ENCODE measurements around the gene DYSF.
A peak's percentile ranks its signal among the peaks of the same experiment; 100 is the strongest.

DYSF gene

GRCh38 chr2:71455011-71455740 lies 1.8 kb downstream of the DYSF start:
- Histone ChIP-seq H3K4me1 (ENCODE audit: control insufficient read depth, insufficient read depth, low read length) (0 out of 2 replicates have a peak, but pooled peaks cover 4% of the 10 kb centered on the region), H3K27ac (ENCODE audit: extremely low read depth, low read depth, low read length) (no peak overlapping the region), H3K36me3 (ENCODE audit: control insufficient read depth in 2 of 2, insufficient read depth in 1 of 2, low read length in 2 of 2) (no peaks in the 10 kb centered on the region), H3K4me3 (ENCODE audit: low read depth, low read length) (no peak overlapping the region), H3K9me3 (ENCODE audit: control insufficient read depth, insufficient read depth, low read depth, low read length) (no peaks in the 10 kb centered on the region)
- CTCF ChIA-PET: interaction anchor here (0.5 to 2.8 kb wide), 6 partner anchors 9 to 1751 kb away, joined by 3 to 11 read pairs (median 4); partner anchors contain the start of gene ZNF638
- no peak for TF ChIP-seq TSHZ1 (tag by site-specific recombination; IDR thresholded peaks at IDR 0.05; ENCODE audit: borderline replicate concordance)
- no peak for TF ChIP-seq ZFP41 (tag by site-specific recombination; IDR thresholded peaks at IDR 0.05; ENCODE audit: borderline replicate concordance)
- no peak for TF ChIP-seq ZNF155 (tag by site-specific recombination; IDR thresholded peaks at IDR 0.05)
- TF ChIP-seq ZFHX2 (tag by site-specific recombination; conservative IDR thresholded peaks at IDR 0.05): peak; percentile 47
- TF ChIP-seq ZBTB8A (tag by site-specific recombination; IDR thresholded peaks at IDR 0.05): no peak
- POLR2A ChIA-PET: no interaction called here

GRCh38 chr2:71455741-71456569 lies 2.6 kb downstream of the DYSF start:
- ChIA-PET POLR2A (no interaction called here), CTCF (interaction anchor here (0.6 to 2.8 kb wide), 3 partner anchors 54 to 140 kb away, joined by 5 to 11 read pairs (median 5); partner anchors contain the start of gene ZNF638)
- Histone ChIP-seq H3K9me3 (ENCODE audit: control insufficient read depth, insufficient read depth, low read depth, low read length) (no peaks in the 10 kb centered on the region), H3K27ac (ENCODE audit: extremely low read depth, low read depth, low read length) (no peak overlapping the region), H3K4me1 (ENCODE audit: control insufficient read depth, insufficient read depth, low read length) (0 out of 2 replicates have a peak, but pooled peaks cover 4% of the 10 kb centered on the region), H3K4me3 (ENCODE audit: low read depth, low read length) (no peak overlapping the region), H3K36me3 (ENCODE audit: control insufficient read depth in 2 of 2, insufficient read depth in 1 of 2, low read length in 2 of 2) (no peaks in the 10 kb centered on the region)
- TF ChIP-seq ZBTB49 (tag by site-specific recombination; IDR thresholded peaks at IDR 0.05; ENCODE audit: low read depth) (no peak), ZNF174 (tag by site-specific recombination; IDR thresholded peaks at IDR 0.05) (no peak), ZFP69B (tag by site-specific recombination; IDR thresholded peaks at IDR 0.05) (no peak), ZNF211 (tag by site-specific recombination; IDR thresholded peaks at IDR 0.05; ENCODE audit: low read depth) (no peak), ZNF776 (tag by site-specific recombination; IDR thresholded peaks at IDR 0.05; ENCODE audit: borderline replicate concordance) (no peak), PRDM10 (tag by site-specific recombination; IDR thresholded peaks at IDR 0.05) (no peak), ZNF571 (tag by site-specific recombination; IDR thresholded peaks at IDR 0.05) (no peak), ZNF146 (tag by site-specific recombination; IDR thresholded peaks at IDR 0.05) (no peak), INSM2 (tag by site-specific recombination; IDR thresholded peaks at IDR 0.05) (no peak), ZNF354C (tag by site-specific recombination; IDR thresholded peaks at IDR 0.05; ENCODE audit: borderline replicate concordance, low read depth) (no peak), KLF16 (tag by site-specific recombination; IDR thresholded peaks at IDR 0.05) (no peak), BCL6B (tag by site-specific recombination; IDR thresholded peaks at IDR 0.05) (no peak), SP7 (tag by site-specific recombination; IDR thresholded peaks at IDR 0.05) (no peak), ZNF121 (tag by site-specific recombination; IDR thresholded peaks at IDR 0.05) (no peak), PRDM1 (tag by site-specific recombination; IDR thresholded peaks at IDR 0.05) (no peak)

Data from HEK293 (cell line).